ENCODE measurements around the gene FICD. TPM values are rescaled to one million over a fixed set of nuclear protein-coding genes. Genes with fewer than 3 reads are reported as not detected.

The FICD gene
- polyA plus RNA-seq, 3 donors: 1.00 to 1.9 (median 1.6) TPM

DNA sequence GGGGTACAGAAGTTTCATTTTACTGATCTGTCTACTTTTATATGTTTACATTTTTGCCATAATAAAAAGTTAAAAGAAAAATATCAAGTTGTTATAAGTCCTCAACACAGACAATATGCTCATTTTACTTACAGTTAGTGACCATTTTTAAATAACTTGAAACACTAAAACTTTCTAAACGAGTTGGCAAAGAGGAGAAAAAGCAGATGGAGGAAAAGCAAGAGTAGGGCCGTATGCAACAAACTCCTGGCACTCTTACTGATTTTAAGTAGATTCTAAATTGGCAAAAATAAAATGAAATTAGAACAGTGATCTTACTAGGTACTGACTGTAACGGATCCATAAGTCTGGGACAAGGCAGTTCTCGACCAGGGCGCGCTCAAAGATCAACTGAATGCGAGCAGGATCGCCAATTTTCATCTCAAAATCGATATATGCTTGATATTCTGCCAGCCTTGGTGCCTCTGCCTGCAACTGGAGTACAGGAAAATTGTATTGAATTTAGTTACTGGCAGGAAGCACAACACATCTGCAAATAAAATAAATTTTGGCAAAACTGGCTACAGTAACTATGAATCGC, 23.6 kb downstream of the FICD start:
- Histone ChIP-seq H3K79me2 (ENCODE audit: insufficient read depth, low read length) (peaks cover 44% of the 10 kb centered on the region), H3K27ac (ENCODE audit: low read depth in 1 of 2, low read length in 2 of 2) (no peak overlapping the region), H4K20me1 (ENCODE audit: insufficient read depth, low read length) (peaks cover 7% of the 10 kb centered on the region), H3K9ac (ENCODE audit: insufficient read depth, low read length, poor library complexity, severe bottlenecking) (no peak overlapping the region), H3K4me1 (ENCODE audit: control insufficient read depth in 1 of 2, insufficient read depth in 2 of 2, low read length in 2 of 2) (peaks cover 14 to 16% of the 10 kb centered on the region in 2 donors), H3K9me3 (replicated peaks in 1 of 2; ENCODE audit: control insufficient read depth in 1 of 2, insufficient read depth in 1 of 2, low read length in 2 of 2) (no peaks in the 10 kb centered on the region), H2AFZ (ENCODE audit: insufficient read depth, low read depth, low read length, poor library complexity, severe bottlenecking) (no peak overlapping the region), H3K27me3 (ENCODE audit: control insufficient read depth in 2 of 2, insufficient read depth in 2 of 2, low read length in 2 of 2) (no peaks in the 10 kb centered on the region), H3K4me2 (replicated peaks; ENCODE audit: extremely low read depth, low read length, poor library complexity, severe bottlenecking) (no peak overlapping the region), H3K36me3 (replicated peaks in 1 of 2; ENCODE audit: control insufficient read depth in 1 of 2, insufficient read depth in 2 of 2, low read length in 2 of 2) (peaks cover 74 to 88% of the 10 kb centered on the region in 2 donors), H3K4me3 (replicated peaks in 1 of 3; ENCODE audit: low read depth in 2 of 3, low read length in 3 of 3) (no peak overlapping the region)
- intact Hi-C loops (cut with micrococcal nuclease): no loop called here
- Mint-ChIP-seq H3K27me3 (ENCODE audit: low read depth in 3 of 3) (no peaks in the 10 kb centered on the region), H3K4me1 (peaks cover 18% of the 10 kb centered on the region), H3K9me3 (no peaks in the 10 kb centered on the region), H3K4me3 (no peak overlapping the region), H3K27ac (peak overlapping the region in 1 of 7 donors; percentile 21), H3K36me3 (peaks cover 77 to 88% of the 10 kb centered on the region in 2 donors)
- TF ChIP-seq CTCF (IDR thresholded peaks at IDR 0.05): no peak
- whole genome bisulfite sequencing (ENCODE audit: insufficient coverage): 100% methylated on average over 6 of the region's 10 CpGs
- no peak for DNase-seq

GRCh38 chr12:108542320-108542719, 27.2 kb downstream of the FICD start:
- H3K27ac Mint-ChIP-seq: peak overlapping the region in 4 of 7 donors; percentile 80 to 89 (median 86)
- peaks cover 65% of the 10 kb centered on the region for H3K79me2 ChIP-seq (ENCODE audit: insufficient read depth, low read length)
- intact Hi-C loops (cut with micrococcal nuclease): no loop called here
- no peak overlapping the region for H3K9ac ChIP-seq (ENCODE audit: insufficient read depth, low read length, poor library complexity, severe bottlenecking)
- TF ChIP-seq CTCF (IDR thresholded peaks at IDR 0.05): no peak
- H3K27ac ChIP-seq (ENCODE audit: low read depth in 1 of 2, low read length in 2 of 2): peak overlapping the region in 1 of 2 donors; percentile 78
- peaks cover 25% of the 10 kb centered on the region for H3K4me1 Mint-ChIP-seq
- H3K36me3 ChIP-seq (replicated peaks in 1 of 2; ENCODE audit: control insufficient read depth in 1 of 2, insufficient read depth in 2 of 2, low read length in 2 of 2): peaks cover 77 to 88% of the 10 kb centered on the region in 2 donors
- H3K36me3 Mint-ChIP-seq: peaks cover 68 to 84% of the 10 kb centered on the region in 2 donors
- H3K4me3 ChIP-seq (replicated peaks in 1 of 3; ENCODE audit: low read depth in 2 of 3, low read length in 3 of 3): no peak overlapping the region
- peaks cover 12% of the 10 kb centered on the region for H4K20me1 ChIP-seq (ENCODE audit: insufficient read depth, low read length)
- no peak for DNase-seq
- H3K9me3 ChIP-seq (replicated peaks in 1 of 2; ENCODE audit: control insufficient read depth in 1 of 2, insufficient read depth in 1 of 2, low read length in 2 of 2): no peaks in the 10 kb centered on the region
- H3K27me3 Mint-ChIP-seq (ENCODE audit: low read depth in 3 of 3): no peaks in the 10 kb centered on the region
- no peak overlapping the region for H3K4me2 ChIP-seq (replicated peaks; ENCODE audit: extremely low read depth, low read length, poor library complexity, severe bottlenecking)
- no peaks in the 10 kb centered on the region for H3K27me3 ChIP-seq (ENCODE audit: control insufficient read depth in 2 of 2, insufficient read depth in 2 of 2, low read length in 2 of 2)
- no peak overlapping the region for H3K4me3 Mint-ChIP-seq
- peaks cover 24 to 26% of the 10 kb centered on the region in 2 donors for H3K4me1 ChIP-seq (ENCODE audit: control insufficient read depth in 1 of 2, insufficient read depth in 2 of 2, low read length in 2 of 2)
- no peak overlapping the region for H2AFZ ChIP-seq (ENCODE audit: insufficient read depth, low read depth, low read length, poor library complexity, severe bottlenecking)
- H3K9me3 Mint-ChIP-seq: no peaks in the 10 kb centered on the region
- 100% methylated on average over 1 of the region's 4 CpGs for WGBS (ENCODE audit: insufficient coverage)

All from CD14-positive monocyte (primary cell).